Upper lobe of right lung (tissue), 1 donor: Measurements from ENCODE around the gene TMEM163. TPM values are rescaled to one million over a fixed set of nuclear protein-coding genes. Genes with fewer than 3 reads are reported as not detected.

Experiments
- ATAC-seq: fragments of 200-7000 bp; cut with Tn5 transposase; one replicate; pipeline ENCODE4 v1.9.1; 2020; ENCODE audit warnings: mild to moderate bottlenecking, moderate library complexity
- DNase-seq: peaks from one replicate; pipeline ENCODE4 v3.0.0-alpha.2; 2020
- H3K27ac ChIP-seq: fragments of 200-600 bp; one replicate; pipeline ENCODE4 v1.8.0; 2022
- H3K27me3 ChIP-seq: fragments of 200-600 bp; one replicate; pipeline ENCODE4 v1.8.0; 2022; ENCODE audit warnings: mild to moderate bottlenecking
- H3K36me3 ChIP-seq: fragments of 200-600 bp; one replicate; pipeline ENCODE4 v1.8.0; 2022
- H3K4me1 ChIP-seq: fragments of 200-600 bp; one replicate; pipeline ENCODE4 v1.8.0; 2022
- H3K4me3 ChIP-seq: fragments of 200-600 bp; one replicate; pipeline ENCODE4 v1.8.0; 2022; ENCODE audit warnings: mild to moderate bottlenecking
- H3K9me3 ChIP-seq: fragments of 200-600 bp; one replicate; pipeline ENCODE4 v1.8.0; 2022
- CTCF ChIP-seq: fragments of 200-600 bp; IDR thresholded peaks from one replicate; pipeline ENCODE4 v1.8.0; 2022; ENCODE audit warnings: antibody characterized with exemption
- intact Hi-C: fragments of 100-400 bp; cut with DNase I; formaldehyde crosslinking; loops from one replicate; pipeline ENCODE4 v1.11.0; 2022
- total RNA-seq: library from RNA; stranded (reverse); fragmentation: NEBNext Ultra II Directional; extraction: Animal tissue kit (Norgen Biotek cat#: 25700); gene quantifications from one replicate; pipeline ENCODE4 v1.2.1, GENCODE V29; 2021
- donor health status: DM: no; HTN: yes; CAD: no; lungs with severe emphysema.

The TMEM163 gene
- total RNA-seq, 1 donor from 2014 or later: 34.6 TPM

GRCh38 chr2:134669731-134670669, 48.8 kb downstream of the TMEM163 start:
- no peak for TF ChIP-seq CTCF
- intact Hi-C loops: no loop called here
- Histone ChIP-seq H3K36me3 (no peaks in the 10 kb centered on the region), H3K4me1 (peaks cover 7% of the 10 kb centered on the region), H3K9me3 (no peaks in the 10 kb centered on the region), H3K27ac (peak overlapping the region; percentile 67), H3K27me3 (no peaks in the 10 kb centered on the region), H3K4me3 (no peak overlapping the region)
- ATAC-seq (peak; percentile 69), DNase-seq (peak; percentile 89)

DNA sequence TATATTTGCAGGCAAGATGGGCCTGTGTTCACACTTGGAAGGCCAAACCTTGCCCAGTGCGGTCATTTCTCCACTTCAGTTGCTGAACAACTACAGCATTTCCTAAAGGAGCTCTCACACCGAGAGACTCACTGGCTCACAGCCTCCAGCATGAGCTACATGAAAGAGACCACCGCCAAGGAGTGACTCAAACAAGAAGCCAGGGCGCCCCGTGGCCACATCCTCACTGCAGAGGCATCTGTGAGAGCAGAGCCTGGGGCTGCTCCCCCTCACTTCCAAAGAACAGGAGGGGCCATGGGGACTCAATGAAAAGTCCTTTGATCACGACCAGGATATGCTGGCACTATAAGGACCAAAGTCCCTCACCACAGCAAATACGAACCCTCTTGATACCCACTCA, 50.0 kb downstream of the TMEM163 start:
- H3K27me3 ChIP-seq: no peaks in the 10 kb centered on the region
- peak; percentile 81 for DNase-seq
- intact Hi-C loops: no loop called here
- peak overlapping the region; percentile 67 for H3K27ac ChIP-seq
- H3K36me3 ChIP-seq: no peaks in the 10 kb centered on the region
- no peak overlapping the region for H3K4me3 ChIP-seq
- H3K4me1 ChIP-seq: peaks cover 7% of the 10 kb centered on the region
- H3K9me3 ChIP-seq: no peaks in the 10 kb centered on the region
- no peak for TF ChIP-seq CTCF
- peak; percentile 48 for ATAC-seq

- Histone ChIP-seq H3K27me3 (no peaks in the 10 kb centered on the region), H3K36me3 (no peaks in the 10 kb centered on the region), H3K4me1 (peaks cover 7% of the 10 kb centered on the region), H3K4me3 (no peak overlapping the region), H3K27ac (peak overlapping the region; percentile 11), H3K9me3 (no peaks in the 10 kb centered on the region)
- no peak for TF ChIP-seq CTCF
- ATAC-seq (no peak), DNase-seq (no peak)
- intact Hi-C loops: no loop called here
Observed at GRCh38 chr2:134667541-134667940, 51.3 kb downstream of the TMEM163 start.

GRCh38 chr2:134667081-134667480, 51.7 kb downstream of the TMEM163 start:
- Histone ChIP-seq H3K4me3 (no peak overlapping the region), H3K36me3 (no peaks in the 10 kb centered on the region), H3K4me1 (peaks cover 7% of the 10 kb centered on the region), H3K27me3 (no peaks in the 10 kb centered on the region), H3K9me3 (no peaks in the 10 kb centered on the region), H3K27ac (peak overlapping the region; percentile 11)
- intact Hi-C loops: no loop called here
- TF ChIP-seq CTCF: no peak
- no peak for DNase-seq
- ATAC-seq: no peak

- TF ChIP-seq CTCF: no peak
- no peak for DNase-seq
- Histone ChIP-seq H3K4me3 (no peak overlapping the region), H3K9me3 (no peaks in the 10 kb centered on the region), H3K27me3 (no peaks in the 10 kb centered on the region), H3K36me3 (no peaks in the 10 kb centered on the region), H3K27ac (no peak overlapping the region), H3K4me1 (peaks cover 7% of the 10 kb centered on the region)
- intact Hi-C loops: no loop called here
- no peak for ATAC-seq
Observed at GRCh38 chr2:134665727-134666506, 52.9 kb downstream of the TMEM163 start.
